H1 (cell line): ENCODE results near the gene TPPP. TPM values are rescaled to one million over a fixed set of nuclear protein-coding genes. Genes with fewer than 3 reads are reported as not detected.
A peak's percentile ranks its signal among the peaks of the same experiment; 100 is the strongest.

ENCODE experiments used
- CTCF ChIA-PET: fragments of 300-600 bp; sonication (Branson Sonifier 250); formaldehyde crosslinking; loops from one replicate; lab custom pipeline; 2021; ENCODE audit not compliant: partially characterized antibody; lab: Charles Lee
- POLR2A ChIA-PET: fragments of 300-600 bp; sonication (Branson Sonifier 250); formaldehyde crosslinking; loops from one replicate; lab custom pipeline; 2021; ENCODE audit warnings: inconsistent platforms; ENCODE audit not compliant: partially characterized antibody; lab: Charles Lee
- DNase-seq, 2 experiments: peaks; one replicate each; pipeline versions ENCODE4 v3.0.0 to v3.0.0-alpha.2; 2010 to 2022; ENCODE audit warnings: low spot score in 2 of 2, low read depth in 1 of 2, mixed read lengths in 1 of 2
- FAIRE-seq: peaks from 2 replicates; lab custom pipeline; 2011; peaks lifted over from hg19 to GRCh38; lab: Jason Lieb, UNC
- H2AFZ ChIP-seq: 2 replicates; pipeline ENCODE4 v1.8.1; 2012; ENCODE audit warnings: low read length, inconsistent platforms
- H2AK5ac ChIP-seq: 2 replicates; pipeline ENCODE4 v1.6.1; 2013; ENCODE audit warnings: low read depth, low read length
- H2BK120ac ChIP-seq: replicated peaks from 2 replicates; pipeline ENCODE3; 2013; ENCODE audit warnings: low read depth, low read length, inconsistent platforms
- H2BK12ac ChIP-seq: 2 replicates; pipeline ENCODE4 v1.6.1; 2013; ENCODE audit warnings: low read depth, low read length
- H2BK15ac ChIP-seq: 2 replicates; pipeline ENCODE4 v1.6.1; 2013; ENCODE audit warnings: low read length
- H2BK20ac ChIP-seq: 2 replicates; pipeline ENCODE4 v1.6.1; 2013; ENCODE audit warnings: low read length
- H2BK5ac ChIP-seq: 2 replicates; pipeline ENCODE4 v1.6.1; 2013; ENCODE audit warnings: low read depth, low read length
- H3K14ac ChIP-seq: 2 replicates; pipeline ENCODE4 v1.6.1; 2013; ENCODE audit warnings: inconsistent platforms; ENCODE audit not compliant: insufficient read length
- H3K18ac ChIP-seq: 2 replicates; pipeline ENCODE4 v1.6.1; 2013; ENCODE audit warnings: low read length; ENCODE audit errors: extremely low read depth
- H3K23ac ChIP-seq: 2 replicates; pipeline ENCODE4 v1.6.1; 2013; ENCODE audit warnings: inconsistent platforms; ENCODE audit not compliant: insufficient read length
- H3K23me2 ChIP-seq: 2 replicates; pipeline ENCODE4 v1.6.1; 2013; ENCODE audit warnings: low read depth, low read length
- H3K27ac ChIP-seq: 2 replicates; pipeline ENCODE4 v1.6.1; 2011; ENCODE audit warnings: low read depth, low read length, inconsistent platforms
- H3K27me3 ChIP-seq, 4 experiments: replicated peaks in 1 of 4; 1 replicate in 1 of 4; 2 replicates in 3 of 4; pipeline versions ENCODE4 v1.6.1 to v1.8.1; 2011 to 2013; ENCODE audit warnings: low read length in 3 of 4, mild to moderate bottlenecking in 3 of 4, inconsistent platforms in 2 of 4, mixed read lengths in 2 of 4, moderate library complexity in 1 of 4; ENCODE audit not compliant: control insufficient read depth in 3 of 4, insufficient read depth in 3 of 4; ENCODE audit errors: extremely low read depth in 1 of 4
- H3K36me3 ChIP-seq, 4 experiments: 2 replicates each; pipeline versions ENCODE4 v1.6.1 to v1.8.1; 2011 to 2013; ENCODE audit warnings: mild to moderate bottlenecking in 4 of 4, low read length in 3 of 4, moderate library complexity in 2 of 4, control low read depth in 1 of 4, inconsistent platforms in 1 of 4; ENCODE audit not compliant: insufficient read depth in 4 of 4, control insufficient read depth in 2 of 4
- H3K4ac ChIP-seq: replicated peaks from 2 replicates; pipeline ENCODE3; 2013; ENCODE audit warnings: low read length, low read depth, mixed read lengths, inconsistent platforms; ENCODE audit not compliant: insufficient read length
- H3K4me1 ChIP-seq, 4 experiments: replicated peaks in 1 of 4; 1 replicate in 1 of 4; 2 replicates in 3 of 4; pipeline versions ENCODE4 v1.6.1 to v1.8.1; 2011 to 2013; ENCODE audit warnings: low read length in 3 of 4, inconsistent platforms in 2 of 4, mixed read lengths in 1 of 4; ENCODE audit not compliant: insufficient read depth in 4 of 4, control insufficient read depth in 3 of 4
- H3K4me2 ChIP-seq, 2 experiments: 2 replicates each; pipeline versions ENCODE4 v1.6.1 to v1.8.1; 2011 to 2013; ENCODE audit warnings: low read depth in 2 of 2, low read length in 2 of 2, control low read depth in 1 of 2, inconsistent platforms in 1 of 2, mild to moderate bottlenecking in 1 of 2; ENCODE audit not compliant: insufficient read depth in 1 of 2
- H3K4me3 ChIP-seq, 4 experiments: fragments of 200-600, 300-600 bp in 1 of 4; sonication (generic), shearing (Covaris generic), sonication (Bioruptor Twin) in 1 of 4; 2 replicates each; pipeline versions ENCODE4 v1.5.1 to v1.8.1; 2011 to 2016; ENCODE audit warnings: low read length in 4 of 4, low read depth in 3 of 4, control low read depth in 2 of 4, inconsistent platforms in 2 of 4, mild to moderate bottlenecking in 2 of 4, mixed read lengths in 1 of 4, moderate library complexity in 1 of 4; ENCODE audit not compliant: insufficient read depth in 2 of 4; ENCODE audit errors: extremely low read depth in 1 of 4
- H3K56ac ChIP-seq: replicated peaks from 2 replicates; pipeline ENCODE3; 2013; ENCODE audit warnings: low read depth, mild to moderate bottlenecking, mixed read lengths, low read length, inconsistent platforms; ENCODE audit not compliant: insufficient read length
- H3K79me1 ChIP-seq: 2 replicates; pipeline ENCODE4 v1.6.1; 2013; ENCODE audit warnings: low read depth, low read length, control low read depth
- H3K79me2 ChIP-seq, 2 experiments: 2 replicates each; pipeline versions ENCODE4 v1.6.1 to v1.8.1; 2012 to 2013; ENCODE audit warnings: low read length in 2 of 2, mild to moderate bottlenecking in 2 of 2, inconsistent platforms in 1 of 2; ENCODE audit not compliant: insufficient read depth in 2 of 2, control insufficient read depth in 1 of 2
- H3K9ac ChIP-seq, 4 experiments: replicated peaks in 1 of 4; 1 replicate in 1 of 4; 2 replicates in 3 of 4; pipeline versions ENCODE4 v1.6.1 to v1.8.1; 2011 to 2013; ENCODE audit warnings: low read depth in 3 of 4, low read length in 3 of 4, control low read depth in 2 of 4, mild to moderate bottlenecking in 2 of 4, moderate library complexity in 2 of 4, inconsistent platforms in 1 of 4; ENCODE audit errors: extremely low read depth in 1 of 4
- H3K9me3 ChIP-seq, 2 experiments: 2 replicates each; pipeline versions ENCODE4 v1.6.1 to v1.8.1; 2012 to 2013; ENCODE audit warnings: mild to moderate bottlenecking in 2 of 2, moderate library complexity in 2 of 2, control low read depth in 1 of 2, inconsistent platforms in 1 of 2, low read depth in 1 of 2, low read length in 1 of 2, mixed read lengths in 1 of 2; ENCODE audit not compliant: insufficient read depth in 2 of 2
- H4K20me1 ChIP-seq, 2 experiments: replicated peaks in 1 of 2; 2 replicates each; pipeline versions ENCODE3 to v1.8.1; 2011 to 2013; ENCODE audit warnings: inconsistent platforms in 2 of 2, low read length in 2 of 2, mild to moderate bottlenecking in 1 of 2; ENCODE audit not compliant: insufficient read depth in 2 of 2, control insufficient read depth in 1 of 2
- H4K5ac ChIP-seq: 2 replicates; pipeline ENCODE4 v1.6.1; 2013; ENCODE audit warnings: low read length, low read depth, mixed read lengths, inconsistent platforms; ENCODE audit not compliant: insufficient read length
- H4K8ac ChIP-seq: 2 replicates; pipeline ENCODE4 v1.8.0; 2013; ENCODE audit warnings: mild to moderate bottlenecking, moderate library complexity, low read length, inconsistent platforms; ENCODE audit not compliant: insufficient read depth; ENCODE audit errors: extremely low read depth
- H4K91ac ChIP-seq: replicated peaks from 2 replicates; pipeline ENCODE3; 2013; ENCODE audit warnings: low read length, mixed read lengths, inconsistent platforms; ENCODE audit not compliant: insufficient read length
- JUN ChIP-seq: IDR thresholded peaks from 2 replicates; pipeline ENCODE4 v1.6.1; 2011; ENCODE audit warnings: low read depth, mild to moderate bottlenecking, improper control_type of control experiment, low read length
- RAD21 ChIP-seq, 2 experiments: IDR thresholded peaks in 1 of 2; conservative IDR thresholded peaks in 1 of 2; 2 replicates each; pipeline ENCODE4 v1.6.1; 2011; ENCODE audit warnings: low read depth in 2 of 2, low read length in 2 of 2, improper control_type of control experiment in 1 of 2, inconsistent platforms in 1 of 2, mild to moderate bottlenecking in 1 of 2, moderate library complexity in 1 of 2
- TEAD4 ChIP-seq: IDR thresholded peaks from 2 replicates; pipeline ENCODE4 v1.6.1; 2012; ENCODE audit warnings: low read depth, low read length, inconsistent platforms, mixed read lengths
- WGBS, 2 experiments: shearing (Covaris generic) in 1 of 2; methylation state at CpG; one replicate each; pipeline versions ENCODE4 v1.1.6 to v1.1.7; 2013 to 2015; ENCODE audit warnings: low lambda C conversion rate in 2 of 2, mixed read lengths in 2 of 2, inconsistent platforms in 1 of 2, low coverage in 1 of 2, missing lambda C conversion rate in 1 of 2; ENCODE audit not compliant: insufficient replicate concordance in 2 of 2, insufficient coverage in 1 of 2, insufficient read length in 1 of 2; ENCODE audit errors: extremely low coverage in 1 of 2, missing lambda C conversion rate in 1 of 2; 5-methylcytosine and 5-hydroxymethylcytosine counted together
- polyA plus RNA-seq, 7 experiments: library from polyadenylated mRNA; depleted of rRNA in 3 of 7; stranded (reverse) in 5 of 7; unstranded in 2 of 7; fragments of >200 nt in 5 of 7; fragments of 200-250 nt in 2 of 7; gene quantifications; 1 replicate in 5 of 7; 2 replicates in 1 of 7; 4 replicates in 1 of 7; pipeline versions ENCODE4 v1.2.1 to v1.2.3, GENCODE V29; 2011 to 2013; ENCODE audit warnings: missing spikeins in 2 of 7, mixed read lengths in 2 of 7
- total RNA-seq: library from RNA; stranded (reverse); fragmentation: NEBNext Ultra II Directional; extraction: Animal tissue kit (Norgen Biotek cat#: 25700); gene quantifications from 2 replicates; pipeline ENCODE4 v1.2.1, GENCODE V29; 2021
- TF ChIP-seq, protein P1 (sequence below), 3 experiments: IDR thresholded peaks; 1 replicate in 2 of 3; 2 replicates in 1 of 3; pipeline versions ENCODE4 v1.5.1 to v1.6.1; 2011; ENCODE audit warnings: low read length in 3 of 3, mild to moderate bottlenecking in 3 of 3, inconsistent platforms in 2 of 3, low read depth in 1 of 3, moderate library complexity in 1 of 3; ENCODE audit not compliant: insufficient read depth in 1 of 3; ENCODE audit errors: control extremely low read depth in 1 of 3

The TPPP gene
- total and polyA plus RNA-seq, 2 of the 8 experiments (the other 6 are each of a cell fraction or from before 2014, with no cell fraction given) = 0.36 to 0.93 TPM

DNA sequence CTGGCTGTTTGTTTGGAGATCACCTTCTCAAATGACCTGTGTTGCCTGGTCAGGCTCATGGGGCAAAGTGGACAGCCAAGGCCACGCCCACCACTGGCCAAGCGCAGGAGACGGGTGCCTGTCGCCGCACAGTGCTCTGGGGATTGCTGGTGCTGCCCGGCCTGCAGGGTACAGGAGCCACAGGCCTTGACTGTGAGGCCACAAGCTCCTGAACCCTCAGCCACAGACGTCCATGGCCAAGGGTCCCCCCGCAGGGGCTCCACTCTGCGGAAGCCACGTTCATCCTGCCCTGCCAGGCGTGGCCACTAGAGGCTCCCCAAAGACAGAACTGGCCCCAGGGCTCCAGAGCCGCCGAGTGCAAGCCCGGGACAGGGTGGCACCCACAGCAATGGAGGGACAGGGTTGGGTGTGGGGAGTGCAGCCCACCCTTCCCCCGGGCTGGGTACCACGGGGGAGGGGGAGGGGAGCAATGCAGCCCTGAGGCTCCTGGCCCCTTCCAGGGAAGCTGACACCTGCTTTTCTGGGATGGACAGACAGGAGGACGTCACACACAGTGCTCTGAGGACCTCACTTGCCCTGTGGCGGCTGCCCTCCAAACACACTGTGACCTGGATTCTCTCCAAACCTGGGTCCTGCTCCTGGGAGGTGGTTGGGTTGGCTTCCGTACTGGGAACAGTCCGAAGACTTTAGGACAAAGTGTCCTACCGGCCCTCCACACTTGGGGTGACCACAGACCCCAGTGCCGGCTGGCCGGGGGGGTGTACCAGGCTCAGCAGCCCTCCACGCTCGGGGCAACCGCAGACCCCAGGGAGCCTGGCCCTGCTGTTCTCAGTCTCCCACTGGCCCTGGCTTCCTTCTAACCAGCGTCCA lies 21.5 kb downstream of the TPPP start:
- Histone ChIP-seq H2AFZ (no peak overlapping the region), H3K4me3 (no peak overlapping the region), H3K4me1 (peaks cover 0 to 21% (median 10%) of the 10 kb centered on the region in 4 experiments; a peak in 6 of 7 replicates), H2BK15ac (no peak overlapping the region), H4K91ac (no peak overlapping the region), H3K23me2 (no peaks in the 10 kb centered on the region), H2BK120ac (no peak overlapping the region), H3K14ac (no peak overlapping the region), H4K8ac (peak overlapping the region; percentile 95), H3K4me2 (peak overlapping the region in 1 of 2 experiments; percentile 37; a peak in 2 of 4 replicates), H3K56ac (no peak overlapping the region), H3K27ac (peak overlapping the region; percentile 38; the same call in 1 of the 2 replicates), H3K79me2 (no peaks in the 10 kb centered on the region), H3K23ac (no peak overlapping the region), H2BK5ac (no peak overlapping the region), H3K9ac (peak overlapping the region in 2 of 4 experiments; percentile 29 to 55; a peak in 2 of 7 replicates), H2AK5ac (peak overlapping the region; percentile 53; the same call in 1 of the 2 replicates), H3K4ac (no peak overlapping the region), H3K36me3 (peaks cover 3 to 6% (median 5%) of the 10 kb centered on the region in 4 experiments; a peak in 6 of 8 replicates), H2BK12ac (peak overlapping the region; percentile 87; the same call in 1 of the 2 replicates), H3K9me3 (no peaks in the 10 kb centered on the region), H4K5ac (no peak overlapping the region), H4K20me1 (peaks cover 12 to 15% of the 10 kb centered on the region in 2 experiments), H3K27me3 (peaks cover 0 to 12% (median 5%) of the 10 kb centered on the region in 4 experiments; a peak in 3 of 7 replicates), H3K18ac (no peak overlapping the region), H2BK20ac (no peak overlapping the region), H3K79me1 (no peaks in the 10 kb centered on the region)
- CTCF ChIA-PET = interaction anchor here (0.7 to 5.4 kb wide), 14 partner anchors 9 to 231 kb away, joined by 3 to 29 read pairs (median 4); partner anchors contain the start of genes BRD9 and TRIP13
- DNase-seq (peak in 1 of 2 experiments; percentile 90), FAIRE-seq (no peak)
- POLR2A ChIA-PET = interaction anchor here (0.9 to 1.2 kb wide), 2 partner anchors 57 to 58 kb away, joined by 3 to 4 read pairs; no protein-coding TSS in a partner anchor
- WGBS, 2 experiments = 59% methylated on average over 22 of the region's 27 CpGs; no CpG with 5 or more reads in 1 of the 2 experiments
- TF ChIP-seq, protein P1, sequence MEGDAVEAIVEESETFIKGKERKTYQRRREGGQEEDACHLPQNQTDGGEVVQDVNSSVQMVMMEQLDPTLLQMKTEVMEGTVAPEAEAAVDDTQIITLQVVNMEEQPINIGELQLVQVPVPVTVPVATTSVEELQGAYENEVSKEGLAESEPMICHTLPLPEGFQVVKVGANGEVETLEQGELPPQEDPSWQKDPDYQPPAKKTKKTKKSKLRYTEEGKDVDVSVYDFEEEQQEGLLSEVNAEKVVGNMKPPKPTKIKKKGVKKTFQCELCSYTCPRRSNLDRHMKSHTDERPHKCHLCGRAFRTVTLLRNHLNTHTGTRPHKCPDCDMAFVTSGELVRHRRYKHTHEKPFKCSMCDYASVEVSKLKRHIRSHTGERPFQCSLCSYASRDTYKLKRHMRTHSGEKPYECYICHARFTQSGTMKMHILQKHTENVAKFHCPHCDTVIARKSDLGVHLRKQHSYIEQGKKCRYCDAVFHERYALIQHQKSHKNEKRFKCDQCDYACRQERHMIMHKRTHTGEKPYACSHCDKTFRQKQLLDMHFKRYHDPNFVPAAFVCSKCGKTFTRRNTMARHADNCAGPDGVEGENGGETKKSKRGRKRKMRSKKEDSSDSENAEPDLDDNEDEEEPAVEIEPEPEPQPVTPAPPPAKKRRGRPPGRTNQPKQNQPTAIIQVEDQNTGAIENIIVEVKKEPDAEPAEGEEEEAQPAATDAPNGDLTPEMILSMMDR (IDR thresholded peaks at IDR 0.05; ENCODE audit: control extremely low read depth in 1 of 3, insufficient read depth in 1 of 3, low read depth in 1 of 3, low read length in 3 of 3) = peak in 2 of 3 experiments; percentile 88 to 94; a peak in 3 of 4 replicates
- TF ChIP-seq TEAD4 = no peak
- TF ChIP-seq JUN = no peak
- peak; percentile 86 to 93 for TF ChIP-seq RAD21 (IDR thresholded peaks at IDR 0.05 in 1 of 2, conservative IDR thresholded peaks at IDR 0.05 in 1 of 2; ENCODE audit: low read depth in 2 of 2, low read length in 2 of 2)
